ENCODE results near the gene ELMOD1.

- TF ChIP-seq CTCF (IDR thresholded peaks at IDR 0.05; ENCODE audit: low read depth, low read length, poor library complexity, severe bottlenecking) = no peak
- TF ChIP-seq EZH2phosphoT487 (IDR thresholded peaks at IDR 0.05; ENCODE audit: borderline replicate concordance, low read length) = no peak
These were observed 29.3 kb upstream of the ELMOD1 start for GRCh38 chr11:107561688-107562087.

All from DOHH2 (cell line).